ENCODE measurements around the gene CCDC187.

GRCh38 chr9:136342181-136343120 is 38.6 kb upstream of the CCDC187 start:
- TF ChIP-seq, protein P1, sequence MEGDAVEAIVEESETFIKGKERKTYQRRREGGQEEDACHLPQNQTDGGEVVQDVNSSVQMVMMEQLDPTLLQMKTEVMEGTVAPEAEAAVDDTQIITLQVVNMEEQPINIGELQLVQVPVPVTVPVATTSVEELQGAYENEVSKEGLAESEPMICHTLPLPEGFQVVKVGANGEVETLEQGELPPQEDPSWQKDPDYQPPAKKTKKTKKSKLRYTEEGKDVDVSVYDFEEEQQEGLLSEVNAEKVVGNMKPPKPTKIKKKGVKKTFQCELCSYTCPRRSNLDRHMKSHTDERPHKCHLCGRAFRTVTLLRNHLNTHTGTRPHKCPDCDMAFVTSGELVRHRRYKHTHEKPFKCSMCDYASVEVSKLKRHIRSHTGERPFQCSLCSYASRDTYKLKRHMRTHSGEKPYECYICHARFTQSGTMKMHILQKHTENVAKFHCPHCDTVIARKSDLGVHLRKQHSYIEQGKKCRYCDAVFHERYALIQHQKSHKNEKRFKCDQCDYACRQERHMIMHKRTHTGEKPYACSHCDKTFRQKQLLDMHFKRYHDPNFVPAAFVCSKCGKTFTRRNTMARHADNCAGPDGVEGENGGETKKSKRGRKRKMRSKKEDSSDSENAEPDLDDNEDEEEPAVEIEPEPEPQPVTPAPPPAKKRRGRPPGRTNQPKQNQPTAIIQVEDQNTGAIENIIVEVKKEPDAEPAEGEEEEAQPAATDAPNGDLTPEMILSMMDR (IDR thresholded peaks at IDR 0.05), result no peak
- TF ChIP-seq POLR2A (IDR thresholded peaks at IDR 0.05), result no peak
